HepG2 (cell line): ENCODE data around the gene CD7. TPM values are rescaled to one million over a fixed set of nuclear protein-coding genes. Genes with fewer than 3 reads are reported as not detected.

Experiments used
- ATAC-seq: fragments of 200-7000 bp; cut with Tn5 transposase; 3 replicates; pipeline ENCODE4 v1.9.1; 2020; ENCODE audit warnings: mild to moderate bottlenecking, moderate library complexity
- BruUV-seq: library from RNA; stranded (reverse); fragments of 400-500 nt; replicated peaks from 2 replicates; lab custom pipeline; 2021; lab: Mats Ljungman, UMichigan
- CTCF ChIA-PET: fragments of 300-600 bp; formaldehyde crosslinking; extraction: SDS; loops from one replicate; lab custom pipeline; 2021; ENCODE audit warnings: low total read pairs, inconsistent platforms, low intra/inter-chr PET ratio; lab: Yijun Ruan, JAX
- POLR2A ChIA-PET: fragments of 350-600 bp; sonication (Branson Sonifier 250); formaldehyde crosslinking; loops from one replicate; lab custom pipeline; 2020; ENCODE audit warnings: antibody characterized with exemption, inconsistent platforms; lab: Yijun Ruan, JAX
- DNase-seq: peaks from one replicate; pipeline ENCODE4 v3.0.0-alpha.2; 2015; ENCODE audit warnings: low spot score
- FAIRE-seq: peaks from 3 replicates; lab custom pipeline; 2011; peaks lifted over from hg19 to GRCh38; lab: Jason Lieb, UNC
- H2AFZ ChIP-seq: one replicate; pipeline ENCODE4 v1.6.1; 2011; ENCODE audit warnings: low read length, inconsistent platforms
- H3K27ac ChIP-seq: fragments of 300-600 bp; 3 replicates; pipeline ENCODE4 v1.8.0; 2011; ENCODE audit warnings: mixed run types, mild to moderate bottlenecking, mixed read lengths, low read length, inconsistent platforms; ENCODE audit not compliant: insufficient read depth; ENCODE audit errors: extremely low read length
- H3K27me3 ChIP-seq, 2 experiments: fragments of 200-600 bp in 1 of 2; 2 replicates in 1 of 2; 3 replicates in 1 of 2; pipeline versions ENCODE4 v1.6.0 to v1.8.0; 2011; ENCODE audit warnings: low read length in 2 of 2, mild to moderate bottlenecking in 2 of 2, moderate library complexity in 2 of 2, inconsistent platforms in 1 of 2; ENCODE audit not compliant: insufficient read depth in 2 of 2, control insufficient read depth in 1 of 2
- H3K36me3 ChIP-seq, 2 experiments: fragments of 200-600 bp in 1 of 2; replicated peaks in 1 of 2; 2 replicates in 1 of 2; 3 replicates in 1 of 2; pipeline versions ENCODE4 v1.5.1 to v1.8.0; 2011; ENCODE audit warnings: low read length in 2 of 2, inconsistent platforms in 1 of 2; ENCODE audit not compliant: insufficient read depth in 2 of 2, control insufficient read depth in 1 of 2
- H3K4me1 ChIP-seq: 2 replicates; pipeline ENCODE4 v1.5.1; 2012; ENCODE audit warnings: low read length, inconsistent platforms; ENCODE audit not compliant: insufficient read depth
- H3K4me2 ChIP-seq: 2 replicates; pipeline ENCODE4 v1.6.0; 2011; ENCODE audit warnings: low read depth, low read length, inconsistent platforms
- H3K4me3 ChIP-seq, 3 experiments: fragments of 200-600 bp in 1 of 3; sonication (generic), shearing (Covaris generic) in 1 of 3; replicated peaks in 1 of 3; 2 replicates each; pipeline ENCODE4 v1.5.1; 2011 to 2016; ENCODE audit warnings: low read length in 3 of 3, inconsistent platforms in 2 of 3, low read depth in 2 of 3, mild to moderate bottlenecking in 2 of 3, control low read depth in 1 of 3, mixed read lengths in 1 of 3; ENCODE audit not compliant: insufficient read depth in 1 of 3
- H3K79me2 ChIP-seq: one replicate; pipeline ENCODE4 v1.6.1; 2011; ENCODE audit warnings: low read length, inconsistent platforms; ENCODE audit not compliant: insufficient read depth
- H3K9ac ChIP-seq: 2 replicates; pipeline ENCODE4 v1.6.0; 2011; ENCODE audit warnings: mild to moderate bottlenecking, low read depth, low read length, inconsistent platforms; ENCODE audit not compliant: insufficient read depth
- H3K9me3 ChIP-seq: 2 replicates; pipeline ENCODE4 v1.5.1; 2012; ENCODE audit warnings: mild to moderate bottlenecking, low read length
- H4K20me1 ChIP-seq: 2 replicates; pipeline ENCODE4 v1.6.0; 2011; ENCODE audit warnings: inconsistent platforms, mild to moderate bottlenecking, low read length, moderate library complexity; ENCODE audit not compliant: insufficient read depth
- ARNT ChIP-seq: fragments of 450-650 bp; IDR thresholded peaks from 2 replicates; pipeline ENCODE4 v1.6.1; 2017
- CBFB ChIP-seq: sonication (generic); formaldehyde crosslinking; IDR thresholded peaks from 2 replicates; pipeline ENCODE4 v1.4.0; 2020; ENCODE audit warnings: missing genetic modification reagents
- FOXP4 ChIP-seq: sonication (generic); formaldehyde crosslinking; IDR thresholded peaks from 2 replicates; pipeline ENCODE4 v1.4.0; 2020; ENCODE audit warnings: missing genetic modification reagents
- KLF16 ChIP-seq, 2 experiments: sonication (generic) in 1 of 2; formaldehyde crosslinking in 1 of 2; IDR thresholded peaks; 2 replicates each; pipeline versions ENCODE4 v1.6.1 to v1.8.0; 2016 to 2023; ENCODE audit warnings: missing genetic modification reagents in 2 of 2, missing compliant biosample characterization in 1 of 2
- PHF5A ChIP-seq: IDR thresholded peaks from one replicate; pipeline ENCODE4 v1.6.1; 2018; ENCODE audit warnings: low read depth, missing genetic modification reagents; ENCODE audit not compliant: unreplicated experiment
- PRPF4 ChIP-seq: fragments of 200-400 bp; formaldehyde crosslinking; IDR thresholded peaks from 2 replicates; pipeline ENCODE4 v1.6.1; 2016; ENCODE audit warnings: low read length, low read depth; ENCODE audit not compliant: poor library complexity, severe bottlenecking
- RELA ChIP-seq: sonication (generic); formaldehyde crosslinking; IDR thresholded peaks from 2 replicates; pipeline ENCODE4 v1.4.0; 2020; ENCODE audit warnings: missing genetic modification reagents
- TAF15 ChIP-seq: fragments of 200-400 bp; formaldehyde crosslinking; IDR thresholded peaks from one replicate; pipeline ENCODE4 v1.6.1; 2018; ENCODE audit warnings: mild to moderate bottlenecking, low read depth, low read length; ENCODE audit not compliant: poor library complexity, severe bottlenecking
- ZBTB33 ChIP-seq: sonication (generic); formaldehyde crosslinking; IDR thresholded peaks from 2 replicates; pipeline ENCODE4 v1.4.0; 2020; ENCODE audit warnings: missing genetic modification reagents
- ZFP1 ChIP-seq: IDR thresholded peaks from 2 replicates; pipeline ENCODE4 v1.6.1; 2016
- ZFP36 ChIP-seq: fragments of 150-350 bp; IDR thresholded peaks from 2 replicates; pipeline ENCODE4 v1.6.1; 2018; ENCODE audit warnings: borderline replicate concordance, low read length, low read depth; ENCODE audit not compliant: partially characterized antibody
- ZMYM3 ChIP-seq: sonication (generic); formaldehyde crosslinking; IDR thresholded peaks from 2 replicates; pipeline ENCODE4 v1.5.1; 2020; ENCODE audit warnings: mild to moderate bottlenecking, missing genetic modification reagents
- WGBS: methylation state at CpG from one replicate; pipeline ENCODE4 v1.1.6; 2017; ENCODE audit warnings: low lambda C conversion rate; 5-methylcytosine and 5-hydroxymethylcytosine counted together
- in situ Hi-C: cut with HindIII; loops from 2 replicates; pipeline ENCODE4 v1.10.0; 2017; ENCODE audit warnings: low pct_unique_long_range_greater_than_20kb; ENCODE audit not compliant: extremely low pct_ligation_motif_present
- intact Hi-C: fragments of 100-400 bp; cut with micrococcal nuclease; formaldehyde crosslinking; loops from one replicate; pipeline ENCODE4 v1.10.0; 2022; ENCODE audit not compliant: unreplicated experiment
- polyA plus RNA-seq, 8 experiments: library from polyadenylated mRNA; depleted of rRNA in 3 of 8; stranded (reverse) in 7 of 8; unstranded in 1 of 8; fragments of >200 nt; fragmentation: Illumina TruSeq in 4 of 8; extraction: Trizol in 4 of 8; gene quantifications; 2 replicates each; pipeline versions ENCODE4 v1.2.1 to v1.2.3, GENCODE V29; 2011 to 2016; ENCODE audit warnings: low read depth in 4 of 8, missing spikeins in 1 of 8, mixed read lengths in 1 of 8; ENCODE audit not compliant: insufficient read depth in 1 of 8
- total RNA-seq, 5 experiments: library from RNA; depleted of rRNA; stranded (reverse); fragments of >200 nt; fragmentation: Illumina TruSeq; extraction: Trizol; gene quantifications; 2 replicates each; pipeline ENCODE4 v1.2.3, GENCODE V29; 2016; ENCODE audit warnings: low read depth in 1 of 5

Gene CD7
- total and polyA plus RNA-seq, 2 of the 13 experiments (the other 11 are each of a cell fraction or from before 2014, with no cell fraction given) = 67.6 to 76.4 TPM

- Histone ChIP-seq H3K4me3 (no peak overlapping the region), H3K4me1 (peaks cover 90% of the 10 kb centered on the region), H3K4me2 (no peak overlapping the region), H3K9ac (no peak overlapping the region; the same call in 1 of the 2 replicates), H3K27ac (no peak overlapping the region), H3K9me3 (no peaks in the 10 kb centered on the region), H2AFZ (no peak overlapping the region), H3K27me3 (no peaks in the 10 kb centered on the region), H4K20me1 (no peaks in the 10 kb centered on the region), H3K36me3 (no peaks in the 10 kb centered on the region), H3K79me2 (no peaks in the 10 kb centered on the region)
- TF ChIP-seq TAF15 = no peak
- peak; percentile 21; the same call in 1 of the 2 replicates for TF ChIP-seq ZBTB33 (CRISPR knock-in tag)
- TF ChIP-seq KLF16 (CRISPR knock-in tag; IDR thresholded peaks at IDR 0.05) = no peak
- peak; percentile 33 for TF ChIP-seq PRPF4
- TF ChIP-seq ARNT = no peak
- no peak for TF ChIP-seq RELA (CRISPR knock-in tag)
- no peak for TF ChIP-seq CBFB (CRISPR knock-in tag)
- TF ChIP-seq ZFP1 (CRISPR knock-in tag) = no peak
- no peak for TF ChIP-seq ZMYM3
- no peak for TF ChIP-seq FOXP4 (CRISPR knock-in tag)
- TF ChIP-seq ZFP36 = no peak
- TF ChIP-seq PHF5A (CRISPR knock-in tag) = no peak
- ChIA-PET CTCF (no interaction called here), POLR2A (interaction anchor here (1.2 to 12.8 kb wide), 7 partner anchors 10 to 59 kb away, joined by 5 to 270 read pairs (median 80); partner anchors contain the start of genes CD7, CSNK1D and SECTM1)
- DNase-seq (no peak), ATAC-seq (no peak), FAIRE-seq (no peak)
- 84% methylated on average over 16 of the region's 23 CpGs for WGBS
- in situ Hi-C loops = no loop called here
- no TSS peak for BruUV-seq
- intact Hi-C loops = loop anchor here (2.0 to 5.0 kb wide), 3 partner anchors 19 to 49 kb away; no protein-coding TSS in a partner anchor
Measured at GRCh38 chr17:82301916-82302567, 15.4 kb downstream of the CD7 start.
